IMR-90 (cell line): ENCODE data around the gene ZDHHC8. TPM values are rescaled to one million over a fixed set of nuclear protein-coding genes. Genes with fewer than 3 reads are reported as not detected.

Experiments used
- ATAC-seq: fragments of 200-7000 bp; cut with Tn5 transposase; 2 replicates; pipeline ENCODE4 v1.9.1; 2020; ENCODE audit warnings: low read depth, mild to moderate bottlenecking, moderate library complexity
- BruUV-seq: library from RNA; stranded (reverse); fragments of 400-500 nt; replicated peaks from 2 replicates; lab custom pipeline; 2021; lab: Mats Ljungman, UMichigan
- CTCF ChIA-PET: fragments of 300-600 bp; formaldehyde crosslinking; extraction: SDS; loops from one replicate; lab custom pipeline; 2021; ENCODE audit warnings: antibody characterized with exemption; lab: Yijun Ruan, JAX
- POLR2A ChIA-PET: fragments of 300-600 bp; sonication (Branson Sonifier 250); formaldehyde crosslinking; loops from one replicate; lab custom pipeline; 2022; ENCODE audit warnings: antibody characterized with exemption; ENCODE audit not compliant: unreplicated experiment; lab: Charles Lee
- DNase-seq: peaks from one replicate; pipeline ENCODE4 v3.0.0; 2013
- H2AFZ ChIP-seq: replicated peaks from 2 replicates; pipeline ENCODE3; 2013; ENCODE audit warnings: low read length, mild to moderate bottlenecking; ENCODE audit not compliant: poor library complexity
- H2AK5ac ChIP-seq: 2 replicates; pipeline ENCODE4 v1.6.1; 2013; ENCODE audit warnings: low read depth, low read length, inconsistent platforms
- H2AK9ac ChIP-seq: replicated peaks from 2 replicates; pipeline ENCODE3; 2013; ENCODE audit warnings: mild to moderate bottlenecking, low read depth, low read length, moderate library complexity; ENCODE audit not compliant: poor library complexity
- H2BK120ac ChIP-seq: 2 replicates; pipeline ENCODE4 v1.6.1; 2013; ENCODE audit warnings: low read depth, low read length, inconsistent platforms
- H2BK15ac ChIP-seq: 3 replicates; pipeline ENCODE4 v1.6.1; 2013; ENCODE audit warnings: low read depth, low read length, inconsistent platforms
- H2BK20ac ChIP-seq: 2 replicates; pipeline ENCODE4 v1.6.1; 2013; ENCODE audit warnings: low read depth, mild to moderate bottlenecking, inconsistent platforms, low read length, moderate library complexity
- H2BK5ac ChIP-seq: 2 replicates; pipeline ENCODE4 v1.6.1; 2013; ENCODE audit warnings: mild to moderate bottlenecking, low read depth, low read length, inconsistent platforms; ENCODE audit not compliant: poor library complexity, severe bottlenecking
- H3K14ac ChIP-seq: replicated peaks from 2 replicates; pipeline ENCODE4 v1.6.1; 2013; ENCODE audit warnings: low read depth, low read length, inconsistent platforms
- H3K18ac ChIP-seq: 2 replicates; pipeline ENCODE4 v1.6.1; 2013; ENCODE audit warnings: low read depth, low read length, control low read depth
- H3K23ac ChIP-seq: 2 replicates; pipeline ENCODE4 v1.6.1; 2013; ENCODE audit warnings: low read depth, low read length, inconsistent platforms
- H3K27ac ChIP-seq: 2 replicates; pipeline ENCODE4 v1.5.1; 2013; ENCODE audit warnings: mild to moderate bottlenecking, control low read depth, low read length; ENCODE audit not compliant: insufficient read depth
- H3K27me3 ChIP-seq: 2 replicates; pipeline ENCODE4 v1.6.1; 2013; ENCODE audit warnings: low read length; ENCODE audit not compliant: control insufficient read depth, insufficient read depth
- H3K36me3 ChIP-seq: 2 replicates; pipeline ENCODE4 v1.6.1; 2013; ENCODE audit warnings: low read length, mixed read lengths; ENCODE audit not compliant: control insufficient read depth, insufficient read depth
- H3K4ac ChIP-seq: 2 replicates; pipeline ENCODE4 v1.6.1; 2013; ENCODE audit warnings: low read depth, low read length, inconsistent platforms
- H3K4me1 ChIP-seq: 2 replicates; pipeline ENCODE4 v1.6.1; 2013; ENCODE audit warnings: low read length, mixed read lengths; ENCODE audit not compliant: control insufficient read depth, insufficient read depth
- H3K4me2 ChIP-seq: 2 replicates; pipeline ENCODE4 v1.6.1; 2013; ENCODE audit warnings: low read depth, mild to moderate bottlenecking, control low read depth, low read length, moderate library complexity
- H3K4me3 ChIP-seq: 2 replicates; pipeline ENCODE4 v1.5.1; 2013; ENCODE audit warnings: low read depth, mild to moderate bottlenecking, control low read depth, low read length, moderate library complexity; ENCODE audit not compliant: insufficient read depth
- H3K56ac ChIP-seq: 2 replicates; pipeline ENCODE4 v1.6.1; 2013; ENCODE audit warnings: low read length, inconsistent platforms; ENCODE audit not compliant: insufficient read depth; ENCODE audit errors: extremely low read depth
- H3K79me1 ChIP-seq, 2 experiments: 2 replicates each; pipeline ENCODE4 v1.6.1; 2013; ENCODE audit warnings: low read length in 2 of 2, inconsistent platforms in 1 of 2, low read depth in 1 of 2
- H3K9ac ChIP-seq: 2 replicates; pipeline ENCODE4 v1.6.1; 2013; ENCODE audit warnings: low read depth, low read length, control low read depth
- H3K9me1 ChIP-seq: 2 replicates; pipeline ENCODE4 v1.6.1; 2013; ENCODE audit warnings: low read length, inconsistent platforms; ENCODE audit not compliant: insufficient read depth
- H3K9me3 ChIP-seq: 2 replicates; pipeline ENCODE4 v1.6.1; 2013; ENCODE audit warnings: low read length; ENCODE audit not compliant: control insufficient read depth, insufficient read depth
- H4K20me1 ChIP-seq: 2 replicates; pipeline ENCODE4 v1.6.1; 2013; ENCODE audit warnings: low read length, inconsistent platforms; ENCODE audit not compliant: insufficient read depth
- H4K5ac ChIP-seq: 2 replicates; pipeline ENCODE4 v1.6.1; 2013; ENCODE audit warnings: mild to moderate bottlenecking, low read depth, low read length, control low read depth
- H4K8ac ChIP-seq, 2 experiments: 2 replicates each; pipeline ENCODE4 v1.6.1; 2013; ENCODE audit warnings: low read depth in 2 of 2, low read length in 2 of 2, control low read depth in 1 of 2, inconsistent platforms in 1 of 2
- H4K91ac ChIP-seq: 2 replicates; pipeline ENCODE4 v1.6.1; 2013; ENCODE audit warnings: low read depth, low read length, inconsistent platforms; ENCODE audit not compliant: insufficient read depth
- CHD1 ChIP-seq: IDR thresholded peaks from 2 replicates; pipeline ENCODE4 v1.6.1; 2012; ENCODE audit warnings: low read depth, low read length, improper control_type of control experiment
- MAZ ChIP-seq: IDR thresholded peaks from 2 replicates; pipeline ENCODE4 v1.6.1; 2012; ENCODE audit warnings: low read depth, mild to moderate bottlenecking, low read length, improper control_type of control experiment, moderate library complexity, borderline replicate concordance
- MXI1 ChIP-seq: IDR thresholded peaks from 2 replicates; pipeline ENCODE4 v1.6.1; 2012; ENCODE audit warnings: low read depth, mild to moderate bottlenecking, low read length, moderate library complexity, borderline replicate concordance
- RCOR1 ChIP-seq: IDR thresholded peaks from 2 replicates; pipeline ENCODE4 v1.6.1; 2012; ENCODE audit warnings: mild to moderate bottlenecking, low read length, improper control_type of control experiment; ENCODE audit not compliant: insufficient replicate concordance
- WGBS, 2 experiments: methylation state at CpG; one replicate each; pipeline versions ENCODE4 v1.1.5 to v1.1.7; 2013; ENCODE audit warnings: missing lambda C conversion rate in 2 of 2; ENCODE audit not compliant: insufficient read length in 1 of 2; ENCODE audit errors: extremely low coverage in 2 of 2; 5-methylcytosine and 5-hydroxymethylcytosine counted together
- dilution Hi-C: fragments of 300-500 bp; cut with HindIII; formaldehyde crosslinking; loops from one replicate; pipeline ENCODE4 v1.14.3; 2018; ENCODE audit warnings: low sequenced_read_pairs; ENCODE audit not compliant: unreplicated experiment
- in situ Hi-C: fragments of 300-500 bp; cut with MboI; formaldehyde crosslinking; loops from 3 replicates; pipeline ENCODE4 v1.14.3; 2019; ENCODE audit warnings: low sequenced_read_pairs, inconsistent platforms, mixed read lengths
- intact Hi-C: fragments of 100-400 bp; cut with micrococcal nuclease; formaldehyde crosslinking; loops from 2 replicates; pipeline ENCODE4 v1.10.0; 2022
- polyA plus RNA-seq, 3 experiments: library from polyadenylated mRNA; depleted of rRNA; stranded (reverse); fragments of >200 nt; gene quantifications; 2 replicates each; pipeline ENCODE4 v1.2.3, GENCODE V29; 2012; ENCODE audit warnings: low replicate concordance in 1 of 3
- total RNA-seq: library from RNA; depleted of rRNA; stranded (reverse); fragments of >200 nt; gene quantifications from 2 replicates; pipeline ENCODE4 v1.2.3, GENCODE V29; 2012
- TF ChIP-seq, protein P1 (sequence below): conservative IDR thresholded peaks from 2 replicates; pipeline ENCODE4 v1.5.1; 2012; ENCODE audit warnings: mild to moderate bottlenecking, low read depth, low read length, improper control_type of control experiment

Gene ZDHHC8
- total and polyA plus RNA-seq, 2 of the 4 experiments (the other 2 are of a cell fraction): 2.5 to 72.6 TPM

DNA sequence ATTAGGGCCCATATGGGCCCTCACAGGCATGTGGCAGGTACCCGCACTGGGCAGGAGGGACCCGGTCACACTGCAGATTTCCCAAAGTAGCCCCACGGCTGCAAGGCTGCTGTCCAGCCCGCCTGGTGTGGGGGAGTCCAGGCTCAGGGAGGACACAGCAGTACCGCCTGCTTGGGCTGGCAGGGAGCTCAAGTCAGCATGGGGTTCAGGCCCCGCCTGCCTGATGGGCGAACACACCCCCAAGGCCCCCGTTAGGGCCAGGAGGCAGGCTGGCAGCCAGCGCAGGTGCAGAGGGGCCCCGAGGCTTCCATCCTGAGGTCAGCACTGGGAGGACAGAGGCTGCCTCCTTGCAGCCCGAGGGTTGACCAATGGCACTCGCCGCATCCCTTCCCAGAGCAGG lies 5.5 kb downstream of the ZDHHC8 start:
- WGBS, 2 experiments: 91% methylated on average over 4 of the region's 13 CpGs; no CpG with 5 or more reads in 1 of the 2 experiments
- ATAC-seq: no peak
- Histone ChIP-seq H2BK5ac (no peak overlapping the region), H3K18ac (no peak overlapping the region), H3K79me1 (peaks cover 20 to 93% of the 10 kb centered on the region in 2 experiments), H3K4ac (no peak overlapping the region), H2BK15ac (no peak overlapping the region), H2AFZ (no peak overlapping the region), H2BK20ac (no peak overlapping the region), H2AK9ac (peak overlapping the region; percentile 45), H3K27ac (no peak overlapping the region), H3K4me2 (no peak overlapping the region), H3K9me3 (no peaks in the 10 kb centered on the region), H4K8ac (no peak overlapping the region), H4K20me1 (peaks cover 84% of the 10 kb centered on the region), H4K5ac (no peak overlapping the region), H3K56ac (no peak overlapping the region), H3K27me3 (no peaks in the 10 kb centered on the region), H3K9me1 (peaks cover 15% of the 10 kb centered on the region), H3K14ac (no peak overlapping the region), H2BK120ac (no peak overlapping the region), H3K9ac (no peak overlapping the region), H3K23ac (no peak overlapping the region), H2AK5ac (no peak overlapping the region), H4K91ac (no peak overlapping the region), H3K4me3 (no peak overlapping the region), H3K4me1 (peaks cover 21% of the 10 kb centered on the region), H3K36me3 (peaks cover 6% of the 10 kb centered on the region)
- in situ Hi-C loops: no loop called here
- CTCF ChIA-PET: no interaction called here
- dilution Hi-C loops: no loop called here
- intact Hi-C loops: no loop called here
- BruUV-seq: no TSS peak
- DNase-seq: no peak
- POLR2A ChIA-PET: no interaction called here
- TF ChIP-seq MAZ (no peak), RCOR1 (no peak), MXI1 (no peak), CHD1 (no peak)
- TF ChIP-seq, protein P1, sequence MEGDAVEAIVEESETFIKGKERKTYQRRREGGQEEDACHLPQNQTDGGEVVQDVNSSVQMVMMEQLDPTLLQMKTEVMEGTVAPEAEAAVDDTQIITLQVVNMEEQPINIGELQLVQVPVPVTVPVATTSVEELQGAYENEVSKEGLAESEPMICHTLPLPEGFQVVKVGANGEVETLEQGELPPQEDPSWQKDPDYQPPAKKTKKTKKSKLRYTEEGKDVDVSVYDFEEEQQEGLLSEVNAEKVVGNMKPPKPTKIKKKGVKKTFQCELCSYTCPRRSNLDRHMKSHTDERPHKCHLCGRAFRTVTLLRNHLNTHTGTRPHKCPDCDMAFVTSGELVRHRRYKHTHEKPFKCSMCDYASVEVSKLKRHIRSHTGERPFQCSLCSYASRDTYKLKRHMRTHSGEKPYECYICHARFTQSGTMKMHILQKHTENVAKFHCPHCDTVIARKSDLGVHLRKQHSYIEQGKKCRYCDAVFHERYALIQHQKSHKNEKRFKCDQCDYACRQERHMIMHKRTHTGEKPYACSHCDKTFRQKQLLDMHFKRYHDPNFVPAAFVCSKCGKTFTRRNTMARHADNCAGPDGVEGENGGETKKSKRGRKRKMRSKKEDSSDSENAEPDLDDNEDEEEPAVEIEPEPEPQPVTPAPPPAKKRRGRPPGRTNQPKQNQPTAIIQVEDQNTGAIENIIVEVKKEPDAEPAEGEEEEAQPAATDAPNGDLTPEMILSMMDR: no peak
